IPS-20b (cell line): ENCODE measurements around the gene PDSS1.
A peak's percentile ranks its signal among the peaks of the same experiment; 100 is the strongest.
"Not testable (repeated sequence)": the region's sequence is repeated elsewhere in the genome, so short reads cannot be mapped to it uniquely, and the experiment has no call there.

Source experiments
- H3K27ac ChIP-seq: one replicate; pipeline ENCODE4 v1.5.1; 2013; ENCODE audit warnings: low read length
- H3K27me3 ChIP-seq: 2 replicates; pipeline ENCODE4 v1.6.1; 2013; ENCODE audit warnings: mild to moderate bottlenecking, low read length, inconsistent platforms; ENCODE audit not compliant: insufficient read depth
- H3K36me3 ChIP-seq: 2 replicates; pipeline ENCODE4 v1.6.1; 2013; ENCODE audit warnings: low read depth, mild to moderate bottlenecking, inconsistent platforms, low read length, moderate library complexity; ENCODE audit not compliant: insufficient read depth
- H3K4me1 ChIP-seq: 2 replicates; pipeline ENCODE4 v1.6.1; 2013; ENCODE audit warnings: mild to moderate bottlenecking, control low read depth, inconsistent platforms, low read length, moderate library complexity; ENCODE audit not compliant: insufficient read depth
- H3K4me3 ChIP-seq: 2 replicates; pipeline ENCODE4 v1.5.1; 2013; ENCODE audit warnings: mild to moderate bottlenecking, low read length, inconsistent platforms
- H3K9ac ChIP-seq: 2 replicates; pipeline ENCODE4 v1.6.1; 2013; ENCODE audit warnings: low read depth, mild to moderate bottlenecking, inconsistent platforms, low read length, moderate library complexity
- H3K9me3 ChIP-seq: 2 replicates; pipeline ENCODE4 v1.6.1; 2013; ENCODE audit warnings: mild to moderate bottlenecking, low read depth, low read length, inconsistent platforms; ENCODE audit not compliant: insufficient read depth

The PDSS1 gene

GRCh38 chr10:26697163-26697921, at the start of gene PDSS1:
Gene PDSS1 (plus strand): TSS chr10:26697701. CDS start chr10:26697712, 11 bp downstream.
- peaks cover 10% of the 10 kb centered on the region for H3K36me3 ChIP-seq
- peak within 1 kb of the TSS; percentile 90 for H3K9ac ChIP-seq
- peak within 1 kb of the TSS; percentile 54 for H3K27ac ChIP-seq
- H3K27me3 ChIP-seq, result no peaks in the 10 kb centered on the region
- H3K4me3 ChIP-seq, result peak within 1 kb of the TSS; percentile 99
- H3K9me3 ChIP-seq, result no peaks in the 10 kb centered on the region
- H3K4me1 ChIP-seq, result no peaks in the 10 kb centered on the region

- not testable (repeated sequence) for H3K9ac ChIP-seq, H3K36me3 ChIP-seq
Measured at GRCh38 chr10:26648245-26648636, 49.3 kb upstream of the PDSS1 start.

GRCh38 chr10:26650406-26650805, 47.1 kb upstream of the PDSS1 start:
- H3K27ac ChIP-seq, result no peak overlapping the region
- H3K27me3 ChIP-seq, result no peaks in the 10 kb centered on the region
- no peaks in the 10 kb centered on the region for H3K4me1 ChIP-seq
- H3K9me3 ChIP-seq, result no peaks in the 10 kb centered on the region
- no peak overlapping the region for H3K4me3 ChIP-seq
- H3K36me3 ChIP-seq, result no peaks in the 10 kb centered on the region
- no peak overlapping the region for H3K9ac ChIP-seq

More at GRCh38 chr10:26648245-26648636, 49.3 kb upstream of the PDSS1 start:
- H3K4me3 ChIP-seq, H3K27ac ChIP-seq, H3K4me1 ChIP-seq, H3K9me3 ChIP-seq, H3K27me3 ChIP-seq: not testable (repeated sequence)

GRCh38 chr10:26651476-26651875, 46.0 kb upstream of the PDSS1 start:
- not testable (repeated sequence) for H3K36me3 ChIP-seq, H3K27ac ChIP-seq, H3K9ac ChIP-seq, H3K27me3 ChIP-seq, H3K4me1 ChIP-seq, H3K9me3 ChIP-seq, H3K4me3 ChIP-seq

- no peaks in the 10 kb centered on the region for H3K27me3 ChIP-seq
- H3K27ac ChIP-seq, result no peak overlapping the region
- H3K9me3 ChIP-seq, result no peaks in the 10 kb centered on the region
- H3K4me1 ChIP-seq, result no peaks in the 10 kb centered on the region
- no peaks in the 10 kb centered on the region for H3K36me3 ChIP-seq
- H3K9ac ChIP-seq, result no peak overlapping the region
- no peak overlapping the region for H3K4me3 ChIP-seq
Measured at GRCh38 chr10:26653004-26653403, 44.5 kb upstream of the PDSS1 start.

- H3K9ac ChIP-seq, result no peak overlapping the region
- H3K27me3 ChIP-seq, result no peaks in the 10 kb centered on the region
- H3K9me3 ChIP-seq, result no peaks in the 10 kb centered on the region
- H3K36me3 ChIP-seq, result no peaks in the 10 kb centered on the region
- no peaks in the 10 kb centered on the region for H3K4me1 ChIP-seq
- no peak overlapping the region for H3K4me3 ChIP-seq
- no peak overlapping the region for H3K27ac ChIP-seq
Measured at GRCh38 chr10:26655746-26656145, 41.8 kb upstream of the PDSS1 start.

GRCh38 chr10:26662864-26663263, 34.6 kb upstream of the PDSS1 start:
- H3K4me1 ChIP-seq, result no peaks in the 10 kb centered on the region
- no peak overlapping the region for H3K4me3 ChIP-seq
- H3K36me3 ChIP-seq, result no peaks in the 10 kb centered on the region
- no peak overlapping the region for H3K27ac ChIP-seq
- no peaks in the 10 kb centered on the region for H3K9me3 ChIP-seq
- H3K9ac ChIP-seq, result no peak overlapping the region
- H3K27me3 ChIP-seq, result no peaks in the 10 kb centered on the region

- no peaks in the 10 kb centered on the region for H3K27me3 ChIP-seq
Measured at GRCh38 chr10:26665080-26666048, 32.1 kb upstream of the PDSS1 start.

GRCh38 chr10:26675873-26676257, 21.6 kb upstream of the PDSS1 start:
- H3K27ac ChIP-seq, result no peak overlapping the region
- no peak overlapping the region for H3K9ac ChIP-seq
- no peaks in the 10 kb centered on the region for H3K36me3 ChIP-seq
- no peaks in the 10 kb centered on the region for H3K4me1 ChIP-seq
- H3K4me3 ChIP-seq, result no peak overlapping the region
- H3K9me3 ChIP-seq, result no peaks in the 10 kb centered on the region
- H3K27me3 ChIP-seq, result no peaks in the 10 kb centered on the region

More at GRCh38 chr10:26665080-26666048, 32.1 kb upstream of the PDSS1 start:
- Histone ChIP-seq H3K27ac (no peak overlapping the region), H3K4me1 (no peaks in the 10 kb centered on the region), H3K36me3 (no peaks in the 10 kb centered on the region), H3K4me3 (no peak overlapping the region), H3K9me3 (no peaks in the 10 kb centered on the region), H3K9ac (no peak overlapping the region)

GRCh38 chr10:26679588-26679987, 17.9 kb upstream of the PDSS1 start:
- Histone ChIP-seq H3K27me3 (no peaks in the 10 kb centered on the region), H3K27ac (no peak overlapping the region), H3K4me1 (no peaks in the 10 kb centered on the region), H3K36me3 (no peaks in the 10 kb centered on the region), H3K9ac (no peak overlapping the region), H3K4me3 (no peak overlapping the region), H3K9me3 (no peaks in the 10 kb centered on the region)

GRCh38 chr10:26681076-26681475, 16.4 kb upstream of the PDSS1 start:
- no peaks in the 10 kb centered on the region for H3K9me3 ChIP-seq
- no peak overlapping the region for H3K9ac ChIP-seq
- no peaks in the 10 kb centered on the region for H3K36me3 ChIP-seq
- no peaks in the 10 kb centered on the region for H3K27me3 ChIP-seq
- H3K4me3 ChIP-seq, result no peak overlapping the region
- no peak overlapping the region for H3K27ac ChIP-seq
- H3K4me1 ChIP-seq, result no peaks in the 10 kb centered on the region

- not testable (repeated sequence) for H3K9me3 ChIP-seq, H3K27me3 ChIP-seq, H3K27ac ChIP-seq, H3K4me1 ChIP-seq, H3K36me3 ChIP-seq, H3K4me3 ChIP-seq, H3K9ac ChIP-seq
Measured at GRCh38 chr10:26681971-26682370, 15.5 kb upstream of the PDSS1 start.
